Spleen (tissue), 11 donors: ENCODE measurements around the gene CREB1. TPM values are rescaled to one million over a fixed set of nuclear protein-coding genes. Genes with fewer than 3 reads are reported as not detected.

ENCODE experiments used
- DNase-seq: peaks from one replicate; pipeline ENCODE4 v3.0.0-alpha.2; 2020
- H3K27ac ChIP-seq, 8 donors: fragments of 200-600 bp; sonication (generic) in 7 of 8; 1 replicate in 4 of 8; 2 replicates in 4 of 8; pipeline versions ENCODE4 v1.5.0 to v1.8.0; 2016 to 2021; ENCODE audit warnings: inconsistent platforms in 4 of 8, mild to moderate bottlenecking in 4 of 8, moderate library complexity in 1 of 8
- H3K27me3 ChIP-seq, 7 donors: fragments of 200-600 bp; sonication (generic) in 6 of 7; replicated peaks in 1 of 7; 1 replicate in 4 of 7; 2 replicates in 3 of 7; pipeline versions ENCODE4 v1.5.0 to v1.8.0; 2016 to 2021; ENCODE audit warnings: inconsistent platforms in 3 of 7, mild to moderate bottlenecking in 1 of 7
- H3K36me3 ChIP-seq, 6 donors: fragments of 200-600 bp; sonication (generic) in 5 of 6; 1 replicate in 4 of 6; 2 replicates in 2 of 6; pipeline versions ENCODE4 v1.5.0 to v1.8.0; 2016 to 2021; ENCODE audit warnings: inconsistent platforms in 2 of 6
- H3K4me1 ChIP-seq, 6 donors: fragments of 200-600 bp; sonication (generic) in 5 of 6; 1 replicate in 3 of 6; 2 replicates in 3 of 6; pipeline versions ENCODE4 v1.5.0 to v1.8.0; 2016 to 2021; ENCODE audit warnings: inconsistent platforms in 3 of 6
- H3K4me3 ChIP-seq, 8 donors: fragments of 200-600 bp; sonication (generic) in 7 of 8; 1 replicate in 4 of 8; 2 replicates in 4 of 8; pipeline versions ENCODE4 v1.5.0 to v1.8.0; 2016 to 2021; ENCODE audit warnings: inconsistent platforms in 4 of 8, mild to moderate bottlenecking in 4 of 8, moderate library complexity in 2 of 8
- H3K9me3 ChIP-seq, 8 donors: fragments of 200-600 bp; sonication (generic) in 7 of 8; 1 replicate in 4 of 8; 2 replicates in 4 of 8; pipeline versions ENCODE4 v1.5.0 to v1.8.0; 2016 to 2021; ENCODE audit warnings: inconsistent platforms in 4 of 8
- CTCF ChIP-seq, 11 experiments: fragments of 200-600 bp in 7 of 11; fragments of 450-650 bp in 4 of 11; sonication (generic) in 4 of 11; IDR thresholded peaks in 8 of 11; conservative IDR thresholded peaks in 3 of 11; 1 replicate in 7 of 11; 2 replicates in 4 of 11; pipeline versions ENCODE4 v1.4.0 to v1.8.0; 2016 to 2021; ENCODE audit warnings: antibody characterized with exemption in 11 of 11, inconsistent platforms in 4 of 11, mild to moderate bottlenecking in 1 of 11
- POLR2A ChIP-seq, 3 donors: fragments of 450-650 bp; IDR thresholded peaks; one replicate each; pipeline ENCODE4 v1.5.1; 2017; ENCODE audit warnings: antibody characterized with exemption in 3 of 3, mild to moderate bottlenecking in 1 of 3
- POLR2AphosphoS5 ChIP-seq, 3 donors: sonication (generic); formaldehyde crosslinking; IDR thresholded peaks; one replicate each; pipeline ENCODE4 v1.5.1; 2017; ENCODE audit warnings: antibody characterized with exemption in 3 of 3
- WGBS, 5 donors: extraction: QIAGEN DNeasy Blood & Tissue Kit in 3 of 5; methylation state at CpG; one replicate each; pipeline versions ENCODE4 v1.1.5 to v1.1.7; 2013 to 2018; 5-methylcytosine and 5-hydroxymethylcytosine counted together
- intact Hi-C: fragments of 100-400 bp; cut with DNase I; formaldehyde crosslinking; loops from one replicate; pipeline ENCODE4 v1.15.0; 2023; ENCODE audit warnings: low total_unique reads
- polyA plus RNA-seq, 3 donors: library from polyadenylated mRNA; stranded (reverse); fragments of 200-250 nt; gene quantifications; one replicate each; pipeline ENCODE4 v1.2.1, GENCODE V29; 2013
- total RNA-seq, 7 donors: library from RNA; depleted of rRNA in 3 of 7; stranded (reverse); fragments of >200 nt in 3 of 7; fragmentation: NEBNext Ultra II Directional in 4 of 7; extraction: Animal tissue kit (Norgen Biotek cat#: 25700) in 4 of 7; gene quantifications; one replicate each; pipeline versions ENCODE4 v1.1.0 to v1.2.1, GENCODE V29; 2016 to 2021
- donor health status: healthy with polysubstance abuse.
- donor health status: DM: no; HTN: no; CAD: no; lungs with moderate emphysema.
- donor health status: DM: no; HTN: no; CAD: no.
- donor health status: Bipolar disorder and iron deficiency.
- donor health status: healthy.
- donor health status: DM: no; HTN: no; CAD: no.
- donor health status: DM: yes; HTN: yes; CAD: no.

CREB1 gene
- total and polyA plus RNA-seq, 10 donors = 8.4 to 94.7 (median 78.7) TPM

DNA sequence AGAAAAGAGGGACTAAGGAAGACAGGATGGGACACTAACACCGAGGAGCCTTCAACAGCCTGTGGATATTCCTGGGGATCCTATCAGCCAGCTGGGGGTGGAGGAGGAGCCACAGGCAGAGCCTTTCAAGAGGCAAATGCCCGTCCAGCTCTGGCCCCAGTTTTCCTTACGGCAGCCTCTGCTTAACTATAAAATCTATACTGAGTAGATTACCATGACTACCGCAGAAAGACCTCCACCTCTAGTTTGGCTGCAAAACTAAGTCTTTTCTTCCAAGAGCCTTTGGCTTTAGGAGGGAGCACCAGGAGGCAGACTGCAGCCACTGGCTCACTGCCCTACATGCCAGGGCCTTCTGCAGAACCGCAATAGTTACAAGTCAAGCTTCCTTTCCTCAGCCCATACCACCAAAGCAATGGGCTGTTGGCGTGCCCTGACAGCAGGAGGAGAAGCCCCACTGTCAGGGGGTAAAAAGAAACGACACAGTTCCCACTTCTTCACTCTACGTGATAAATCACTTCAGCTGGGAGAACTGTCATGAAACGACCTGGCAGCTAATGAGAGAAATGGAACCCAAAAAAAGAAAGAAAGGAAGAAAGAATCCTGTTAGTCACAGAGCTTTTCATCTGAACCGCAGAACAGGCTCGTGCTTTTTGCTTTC is 25.1 kb upstream of the CREB1 start:
- peaks cover 14 to 72% (median 50%) of the 10 kb centered on the region in 6 donors for H3K4me1 ChIP-seq
- intact Hi-C loops = no loop called here
- TF ChIP-seq POLR2A (IDR thresholded peaks at IDR 0.05) (no peak), POLR2AphosphoS5 (IDR thresholded peaks at IDR 0.05) (no peak), CTCF (IDR thresholded peaks at IDR 0.05 in 8 of 11, conservative IDR thresholded peaks at IDR 0.05 in 3 of 11) (no peak)
- peak overlapping the region in 4 of 8 donors; percentile 10 to 43 (median 26) for H3K27ac ChIP-seq
- no peaks in the 10 kb centered on the region for H3K36me3 ChIP-seq
- no peak for DNase-seq
- WGBS, 5 donors = 47 to 55% (median 51%) methylated on average over 11 of the region's 11 CpGs
- H3K4me3 ChIP-seq = no peak overlapping the region
- H3K9me3 ChIP-seq = peaks cover 0 to 4% (median 0%) of the 10 kb centered on the region in 8 donors
- no peaks in the 10 kb centered on the region for H3K27me3 ChIP-seq

GRCh38 chr2:207505171-207505570 is 24.6 kb upstream of the CREB1 start:
- H3K4me1 ChIP-seq = peaks cover 14 to 67% (median 46%) of the 10 kb centered on the region in 6 donors
- no peak for DNase-seq
- H3K4me3 ChIP-seq = no peak overlapping the region
- H3K27ac ChIP-seq = peak overlapping the region in 5 of 8 donors; percentile 3 to 43 (median 22)
- TF ChIP-seq POLR2AphosphoS5 (IDR thresholded peaks at IDR 0.05) (no peak), POLR2A (IDR thresholded peaks at IDR 0.05) (no peak), CTCF (IDR thresholded peaks at IDR 0.05 in 8 of 11, conservative IDR thresholded peaks at IDR 0.05 in 3 of 11) (no peak)
- intact Hi-C loops = no loop called here
- H3K27me3 ChIP-seq = no peaks in the 10 kb centered on the region
- 42 to 53% (median 52%) methylated on average over 3 of the region's 3 CpGs for WGBS, 5 donors
- peaks cover 0 to 4% (median 0%) of the 10 kb centered on the region in 8 donors for H3K9me3 ChIP-seq
- no peaks in the 10 kb centered on the region for H3K36me3 ChIP-seq

DNA sequence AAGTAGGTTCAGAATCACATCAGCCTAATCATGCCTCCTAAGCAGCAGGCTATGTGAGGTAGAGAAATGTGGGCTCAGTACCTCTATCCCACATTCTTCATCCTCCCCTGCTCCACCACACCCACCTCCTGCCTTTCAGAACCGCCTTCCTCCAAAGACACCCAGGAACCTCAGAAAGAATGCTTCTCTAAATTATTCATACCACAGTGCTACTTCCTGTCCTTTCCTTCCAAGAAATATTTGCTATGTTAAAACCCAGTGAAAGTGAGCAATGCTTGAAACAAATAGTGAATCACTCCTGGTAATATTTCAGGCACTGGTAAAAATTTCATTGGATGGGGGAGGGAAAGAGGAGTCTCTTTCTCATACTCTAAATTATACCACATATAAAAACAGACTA is 24.0 kb upstream of the CREB1 start:
- intact Hi-C loops = no loop called here
- peaks cover 14 to 62% (median 41%) of the 10 kb centered on the region in 6 donors for H3K4me1 ChIP-seq
- H3K27me3 ChIP-seq = no peaks in the 10 kb centered on the region
- H3K4me3 ChIP-seq = no peak overlapping the region
- no peaks in the 10 kb centered on the region for H3K36me3 ChIP-seq
- H3K27ac ChIP-seq = peak overlapping the region in 4 of 8 donors; percentile 3 to 43 (median 16)
- no peak for TF ChIP-seq POLR2A (IDR thresholded peaks at IDR 0.05)
- no peak for TF ChIP-seq POLR2AphosphoS5 (IDR thresholded peaks at IDR 0.05)
- TF ChIP-seq CTCF (IDR thresholded peaks at IDR 0.05 in 8 of 11, conservative IDR thresholded peaks at IDR 0.05 in 3 of 11) = no peak
- 4 to 21% (median 14%) methylated on average over 1 of the region's 1 CpG for WGBS, 5 donors
- H3K9me3 ChIP-seq = peaks cover 0 to 4% (median 0%) of the 10 kb centered on the region in 8 donors
- DNase-seq = no peak

GRCh38 chr2:207506426-207506825 is 23.3 kb upstream of the CREB1 start:
- Histone ChIP-seq H3K27ac (no peak overlapping the region), H3K9me3 (peaks cover 0 to 4% (median 0%) of the 10 kb centered on the region in 8 donors), H3K36me3 (no peaks in the 10 kb centered on the region), H3K27me3 (no peaks in the 10 kb centered on the region), H3K4me3 (no peak overlapping the region), H3K4me1 (peaks cover 14 to 55% (median 40%) of the 10 kb centered on the region in 6 donors)
- TF ChIP-seq POLR2A (IDR thresholded peaks at IDR 0.05) (no peak), CTCF (IDR thresholded peaks at IDR 0.05 in 8 of 11, conservative IDR thresholded peaks at IDR 0.05 in 3 of 11) (no peak), POLR2AphosphoS5 (IDR thresholded peaks at IDR 0.05) (no peak)
- no peak for DNase-seq
- intact Hi-C loops = no loop called here
- 68 to 86% (median 73%) methylated on average over 1 of the region's 1 CpG for WGBS, 5 donors
